GM12878 (cell line): Measurements from ENCODE around the gene RREB1. TPM values are rescaled to one million over a fixed set of nuclear protein-coding genes. Genes with fewer than 3 reads are reported as not detected.
A peak's percentile ranks its signal among the peaks of the same experiment; 100 is the strongest.

Experiments
- CUX1 ChIP-seq: IDR thresholded peaks from 2 replicates; pipeline ENCODE4 v1.6.1; 2012; ENCODE audit warnings: improper control_type of control experiment, low read depth, low read length; ENCODE audit not compliant: insufficient replicate concordance
- ELK1 ChIP-seq: IDR thresholded peaks from 2 replicates; pipeline ENCODE4 v1.6.1; 2012; ENCODE audit warnings: low read depth, low read length, improper control_type of control experiment
- JUNB ChIP-seq: IDR thresholded peaks from 2 replicates; pipeline ENCODE4 v1.6.1; 2016; ENCODE audit warnings: antibody characterized with exemption, mild to moderate bottlenecking
- NR2F1 ChIP-seq: fragments of 450-650 bp; conservative IDR thresholded peaks from 2 replicates; pipeline ENCODE4 v1.6.1; 2017; ENCODE audit warnings: mild to moderate bottlenecking
- PRDM15 ChIP-seq: fragments of 450-650 bp; formaldehyde crosslinking; IDR thresholded peaks from 2 replicates; pipeline ENCODE4 v1.4.0; 2020; ENCODE audit warnings: mild to moderate bottlenecking, moderate library complexity
- RB1 ChIP-seq: fragments of 450-650 bp; formaldehyde crosslinking; IDR thresholded peaks from 2 replicates; pipeline ENCODE4 v1.6.1; 2017; ENCODE audit warnings: mild to moderate bottlenecking, borderline replicate concordance
- RUNX3 ChIP-seq: IDR thresholded peaks from 2 replicates; pipeline ENCODE4 v1.6.1; 2012; ENCODE audit warnings: low read length, inconsistent platforms
- polyA plus RNA-seq, 11 experiments: library from polyadenylated mRNA; depleted of rRNA in 4 of 11; unstranded in 6 of 11; stranded (reverse) in 5 of 11; fragments of >200 nt; fragmentation: Nextera tagmentation in 4 of 11; fragmentation: Illumina TruSeq in 1 of 11; extraction: Ambion mirVana in 4 of 11; extraction: Trizol in 1 of 11; gene quantifications; 1 replicate in 1 of 11; 2 replicates in 10 of 11; pipeline versions ENCODE4 v1.2.1 to v1.2.3, GENCODE V29; 2011 to 2016; ENCODE audit warnings: inconsistent platforms in 2 of 11, missing spikeins in 2 of 11, low read depth in 1 of 11
- total RNA-seq, 4 experiments: library from RNA; depleted of rRNA in 3 of 4; stranded (reverse); fragments of >200 nt in 3 of 4; fragmentation: Illumina TruSeq in 1 of 4; extraction: Trizol in 1 of 4; gene quantifications; 2 replicates each; pipeline versions ENCODE4 v1.2.1 to v1.2.3, GENCODE V29; 2013 to 2021

The RREB1 gene
- total and polyA plus RNA-seq, 10 of the 15 experiments (the other 5 are each of a cell fraction or from before 2014, with no cell fraction given), result 1.9 to 30.3 (median 8.6) TPM

GRCh38 chr6:7276199-7276524 lies 168.4 kb downstream of the RREB1 start (continued):
- TF ChIP-seq PRDM15 (no peak), JUNB (peak; percentile 13; the same call in 1 of the 2 replicates), RB1 (no peak), ELK1 (no peak), RUNX3 (0 out of 2 replicates have a peak, but pooled peaks have one; percentile 35), NR2F1 (no peak), CUX1 (no peak)
- TF ChIP-seq, all 136 proteins: peak for 4
